NCI-H82 treated with DMSO at 0.1 percent for 48 hours (cell line): ENCODE measurements around the gene IQCF2.
"Not testable (repeated sequence)": the region's sequence is repeated elsewhere in the genome, so short reads cannot be mapped to it uniquely, and the experiment has no call there.

Experiments used
- DNase-seq: peaks from one replicate; lab custom pipeline; 2025; ENCODE audit not compliant: unreplicated experiment; lab: John Stamatoyannopoulos, UW

Gene IQCF2

DNA sequence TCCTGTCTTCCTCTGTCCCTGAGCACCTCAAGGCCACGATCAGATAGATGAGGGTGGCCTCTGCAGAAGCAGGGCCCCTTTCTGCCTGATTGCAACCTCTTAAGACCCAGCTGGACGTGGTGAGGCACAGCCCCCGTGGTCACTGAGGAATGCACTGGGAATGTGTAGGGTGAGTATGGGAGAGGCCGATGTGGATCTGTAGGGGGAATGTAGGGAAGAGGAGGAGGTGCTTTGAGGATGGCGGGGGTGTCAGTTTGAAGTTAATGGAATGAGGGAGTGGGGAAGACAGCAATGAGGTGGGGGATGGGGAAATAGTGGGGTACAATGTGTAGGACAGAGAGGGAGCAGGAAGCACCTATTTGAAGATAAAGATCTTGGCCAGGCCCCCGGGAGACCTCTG lies 14.8 kb downstream of the IQCF2 start:
- DNase-seq, result no peak

DNA sequence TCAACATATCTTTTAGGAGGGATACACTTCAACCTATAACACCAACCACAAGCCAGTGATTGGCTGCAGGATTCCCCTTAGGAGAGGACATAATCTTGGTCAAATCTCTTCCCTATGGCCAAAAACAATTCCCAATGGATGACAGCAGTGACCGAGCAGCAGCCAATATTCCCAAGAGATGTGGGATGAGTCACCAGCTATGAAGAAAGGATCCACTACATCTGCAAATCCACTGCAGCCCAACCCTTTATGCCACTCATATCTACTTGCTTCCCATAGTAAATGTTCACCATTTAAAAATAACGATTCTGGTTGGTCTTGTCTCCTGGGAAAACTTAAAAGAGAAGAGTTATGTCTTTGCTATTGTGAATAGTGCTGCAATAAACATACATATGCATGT lies 18.5 kb downstream of the IQCF2 start:
- DNase-seq, result no peak

GRCh38 chr3:51886447-51886846 lies 25.0 kb downstream of the IQCF2 start:
- no peak for DNase-seq

GRCh38 chr3:51887620-51888019 lies 26.2 kb downstream of the IQCF2 start:
- no peak for DNase-seq

DNA sequence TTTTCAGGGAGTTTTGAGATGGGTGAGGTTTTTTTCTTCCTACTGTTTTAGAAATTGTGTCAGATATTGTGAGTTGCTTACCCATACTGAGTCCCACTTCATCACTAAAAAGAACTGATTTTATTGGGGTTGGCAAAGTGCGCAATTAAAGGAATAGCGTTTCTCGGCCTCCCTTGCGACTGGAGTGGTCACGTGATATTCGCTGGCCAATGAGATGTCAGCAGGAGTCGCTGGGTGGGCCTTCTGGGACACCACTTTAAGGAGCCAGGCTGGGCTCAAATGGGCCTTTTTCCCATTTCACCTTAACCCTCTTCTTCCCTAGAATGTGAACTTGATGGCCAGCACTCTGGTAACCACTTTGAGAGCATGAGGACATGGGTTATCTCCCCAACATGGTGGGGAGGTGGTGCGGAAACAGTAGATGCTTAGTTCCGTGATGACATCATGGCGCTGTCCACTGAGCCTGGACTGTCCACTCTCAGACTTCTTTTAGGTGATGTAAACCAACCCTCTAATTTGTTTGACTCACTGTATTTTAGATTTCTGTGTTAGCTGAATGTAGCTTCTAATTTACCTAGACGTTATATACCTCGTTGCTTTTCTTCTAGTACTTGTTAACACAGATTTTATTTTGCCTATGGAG lies 27.2 kb downstream of the IQCF2 start:
- DNase-seq, result no peak

DNA sequence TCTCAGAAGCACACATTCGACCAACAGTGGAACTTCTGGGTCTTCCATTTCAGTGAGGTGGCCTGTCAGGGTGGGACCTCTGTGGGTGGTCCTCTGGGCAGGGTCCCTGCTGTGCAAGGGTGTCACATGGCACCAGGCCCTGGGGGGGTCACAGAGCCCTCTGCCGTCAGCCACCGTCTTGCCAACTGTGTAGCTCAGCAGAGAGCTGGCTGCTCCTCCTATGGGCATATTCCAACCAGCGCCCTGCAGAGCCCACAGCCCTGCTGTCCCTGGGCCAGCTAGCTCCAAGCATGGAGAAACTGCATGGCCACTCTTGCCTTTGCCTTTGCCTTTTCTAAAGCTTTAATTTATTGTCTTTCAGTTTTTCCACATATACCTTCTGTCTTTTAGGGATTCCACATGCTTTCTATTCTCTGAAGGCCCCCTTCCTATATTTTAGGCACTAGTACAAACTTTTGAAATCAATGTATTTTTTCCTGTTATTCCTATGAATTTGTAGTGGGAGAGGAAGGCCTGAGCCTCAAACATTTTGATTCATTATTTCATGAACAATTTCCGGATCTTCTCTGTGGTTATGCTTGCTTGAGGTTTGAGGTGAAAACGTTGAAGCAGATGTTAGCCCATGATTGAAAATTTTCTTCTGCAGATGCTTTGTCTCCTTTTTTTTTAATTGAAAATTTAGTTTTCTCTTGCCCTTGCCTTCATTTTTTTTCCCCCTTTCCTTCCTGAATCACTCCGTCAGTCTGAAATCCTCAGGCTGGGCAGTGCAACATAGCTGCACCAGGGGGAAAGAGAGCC lies 30.0 kb downstream of the IQCF2 start:
- no peak for DNase-seq

GRCh38 chr3:51894391-51894790 lies 33.0 kb downstream of the IQCF2 start:
- DNase-seq, result no peak

- no peak for DNase-seq
Measured at GRCh38 chr3:51894939-51895338, 33.5 kb downstream of the IQCF2 start.

- DNase-seq, result no peak
Measured at GRCh38 chr3:51896607-51897305, 35.3 kb downstream of the IQCF2 start.

DNA sequence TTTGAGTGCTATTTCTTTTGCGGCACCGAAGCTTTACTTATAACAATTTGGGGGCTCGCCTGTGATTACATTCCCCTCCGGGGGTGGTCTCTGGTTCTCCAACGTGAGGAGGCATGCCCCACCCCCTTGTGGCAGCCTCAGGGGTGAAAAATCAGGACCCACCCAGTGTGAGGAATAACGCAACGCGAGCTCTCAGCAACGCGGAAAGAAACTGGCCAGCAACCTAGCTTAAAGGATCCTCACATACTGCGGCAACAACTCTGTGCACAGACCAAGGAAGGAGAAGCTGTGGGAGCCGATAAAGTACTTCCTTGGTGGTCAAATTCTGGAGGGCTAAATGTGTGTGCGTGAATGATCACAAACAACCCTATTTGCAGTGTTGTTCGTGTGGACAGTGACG lies 36.0 kb downstream of the IQCF2 start:
- DNase-seq, result no peak

GRCh38 chr3:51900043-51900442 lies 38.6 kb downstream of the IQCF2 start:
- DNase-seq, result not testable (repeated sequence)

DNA sequence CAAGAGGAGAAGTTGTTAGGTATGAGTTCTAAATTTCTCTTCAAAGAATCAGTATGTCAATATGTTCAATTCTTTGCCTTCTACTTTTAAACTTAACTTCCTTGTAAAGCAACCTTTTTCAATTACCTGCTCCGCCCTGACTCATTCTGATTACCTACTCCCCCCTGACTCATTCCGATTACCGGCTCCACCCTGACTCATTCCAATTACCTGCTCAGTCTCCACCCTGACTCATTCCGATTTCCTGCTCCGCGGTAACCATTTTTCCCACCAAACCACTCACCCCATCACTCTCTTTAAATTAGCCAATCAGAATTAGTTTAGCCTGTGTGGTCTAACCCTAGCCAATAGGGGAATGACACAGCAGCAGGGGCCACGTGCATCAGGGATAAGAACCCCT lies 40.9 kb downstream of the IQCF2 start:
- not testable (repeated sequence) for DNase-seq

GRCh38 chr3:51904034-51904823 lies 42.8 kb downstream of the IQCF2 start:
- no peak for DNase-seq

DNA sequence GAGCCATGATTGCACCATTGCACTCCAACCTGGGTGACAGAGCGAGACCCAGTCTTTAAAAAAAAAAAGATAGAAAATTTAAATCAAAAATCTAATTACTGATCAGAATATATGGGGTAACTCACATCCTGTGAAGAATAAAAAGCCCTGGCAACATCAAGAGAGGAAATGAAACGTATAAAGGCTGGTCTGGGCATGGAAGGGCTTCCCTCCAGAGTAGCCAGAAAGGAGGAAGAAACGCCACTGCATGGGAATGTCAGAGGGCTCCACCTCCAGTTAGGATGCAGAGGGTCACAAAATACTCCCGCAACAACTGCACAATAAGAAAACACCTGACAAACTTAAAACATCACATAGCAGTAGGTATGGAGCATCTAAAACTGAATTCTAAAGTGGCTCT lies 46.6 kb downstream of the IQCF2 start:
- DNase-seq, result no peak
